Measurements from ENCODE around the gene SLC35A3.

GRCh38 chr1:100076319-100076718 is 106.5 kb downstream of the SLC35A3 start:
- TF ChIP-seq SMC3 (conservative IDR thresholded peaks at IDR 0.05; ENCODE audit: insufficient read depth, low read depth, low read length) (no peak), ZNF175 (CRISPR knock-in tag; IDR thresholded peaks at IDR 0.05; ENCODE audit: low read depth) (no peak), CTCF (IDR thresholded peaks at IDR 0.05 in 2 of 3, conservative IDR thresholded peaks at IDR 0.05 in 1 of 3; ENCODE audit: insufficient read depth in 2 of 3, low read depth in 1 of 3, low read length in 3 of 3) (no peak), HMG20B (CRISPR knock-in tag; IDR thresholded peaks at IDR 0.05) (no peak), ZNF717 (CRISPR knock-in tag; IDR thresholded peaks at IDR 0.05) (no peak)
